Transverse colon (tissue), 4 donors: ENCODE results near the gene BPIFB2.

Experiments
- CTCF ChIP-seq, 5 experiments: fragments of 200-600 bp in 3 of 5; fragments of 450-650 bp in 2 of 5; sonication (generic) in 3 of 5; IDR thresholded peaks; 1 replicate in 2 of 5; 2 replicates in 3 of 5; pipeline ENCODE4 v1.5.1; 2016 to 2017; ENCODE audit warnings: antibody characterized with exemption in 5 of 5, inconsistent platforms in 3 of 5, mild to moderate bottlenecking in 2 of 5, moderate library complexity in 1 of 5
- POLR2A ChIP-seq: fragments of 450-650 bp; IDR thresholded peaks from one replicate; pipeline ENCODE4 v1.6.1; 2016; ENCODE audit warnings: antibody characterized with exemption, mild to moderate bottlenecking, moderate library complexity
- POLR2AphosphoS5 ChIP-seq, 3 donors: sonication (generic); formaldehyde crosslinking; IDR thresholded peaks; one replicate each; pipeline ENCODE4 v1.6.1; 2016; ENCODE audit warnings: antibody characterized with exemption in 3 of 3

- no peak for TF ChIP-seq POLR2AphosphoS5 (IDR thresholded peaks at IDR 0.05)
- no peak for TF ChIP-seq CTCF (IDR thresholded peaks at IDR 0.05)
- no peak for TF ChIP-seq POLR2A
Observed at GRCh38 chr20:32965581-32966373, 41.7 kb upstream of the BPIFB2 start.
